Measurements from ENCODE around the gene EDN2. TPM values are rescaled to one million over a fixed set of nuclear protein-coding genes. Genes with fewer than 3 reads are reported as not detected.

The EDN2 gene
- total RNA-seq, 1 donor from 2014 or later, result not detected

- Mint-ChIP-seq H3K36me3 (ENCODE audit: low read depth) (no peaks in the 10 kb centered on the region), H3K4me3 (no peak overlapping the region), H3K27me3 (peaks cover 11% of the 10 kb centered on the region), H3K9me3 (no peaks in the 10 kb centered on the region), H3K27ac (no peak overlapping the region), H3K4me1 (no peaks in the 10 kb centered on the region)
- intact Hi-C loops (cut with micrococcal nuclease), result loop anchor here (5.0 kb wide), 1 partner anchor 152 kb away; no protein-coding TSS in a partner anchor
- DNase-seq, result no peak
These were observed 50.2 kb downstream of the EDN2 start for GRCh38 chr1:41434306-41434705.

GRCh38 chr1:41433501-41433900 lies 51.0 kb downstream of the EDN2 start:
- intact Hi-C loops (cut with micrococcal nuclease), result loop anchor here (5.0 kb wide), 1 partner anchor 151 kb away; no protein-coding TSS in a partner anchor
- Mint-ChIP-seq H3K9me3 (no peaks in the 10 kb centered on the region), H3K36me3 (ENCODE audit: low read depth) (no peaks in the 10 kb centered on the region), H3K27ac (no peak overlapping the region), H3K4me3 (no peak overlapping the region), H3K27me3 (peaks cover 7% of the 10 kb centered on the region), H3K4me1 (no peaks in the 10 kb centered on the region)
- no peak for DNase-seq

- H3K4me1 Mint-ChIP-seq, result no peaks in the 10 kb centered on the region
- intact Hi-C loops (cut with micrococcal nuclease), result loop anchor here (1.0 to 5.0 kb wide), 2 partner anchors 150 to 164 kb away; no protein-coding TSS in a partner anchor
- H3K9me3 Mint-ChIP-seq, result no peaks in the 10 kb centered on the region
- peaks cover 4% of the 10 kb centered on the region for H3K27me3 Mint-ChIP-seq
- H3K27ac Mint-ChIP-seq, result no peak overlapping the region
- H3K4me3 Mint-ChIP-seq, result no peak overlapping the region
- peak; percentile 90 for DNase-seq
- H3K36me3 Mint-ChIP-seq (ENCODE audit: low read depth), result no peaks in the 10 kb centered on the region
These were observed 51.8 kb downstream of the EDN2 start for GRCh38 chr1:41432481-41433280.

- Mint-ChIP-seq H3K27ac (no peak overlapping the region), H3K4me3 (no peak overlapping the region), H3K9me3 (no peaks in the 10 kb centered on the region), H3K36me3 (ENCODE audit: low read depth) (no peaks in the 10 kb centered on the region), H3K27me3 (peaks cover 4% of the 10 kb centered on the region), H3K4me1 (no peaks in the 10 kb centered on the region)
- DNase-seq, result no peak
- intact Hi-C loops (cut with micrococcal nuclease), result loop anchor here (1.0 to 5.0 kb wide), 2 partner anchors 149 to 163 kb away; no protein-coding TSS in a partner anchor
These were observed 52.8 kb downstream of the EDN2 start for GRCh38 chr1:41431490-41432350.

GRCh38 chr1:41430582-41430981 lies 53.9 kb downstream of the EDN2 start:
- no peaks in the 10 kb centered on the region for H3K36me3 Mint-ChIP-seq (ENCODE audit: low read depth)
- H3K27ac Mint-ChIP-seq, result no peak overlapping the region
- DNase-seq, result no peak
- no peaks in the 10 kb centered on the region for H3K9me3 Mint-ChIP-seq
- H3K4me1 Mint-ChIP-seq, result no peaks in the 10 kb centered on the region
- H3K27me3 Mint-ChIP-seq, result peaks cover 4% of the 10 kb centered on the region
- no peak overlapping the region for H3K4me3 Mint-ChIP-seq
- intact Hi-C loops (cut with micrococcal nuclease), result loop anchor here (5.0 kb wide), 1 partner anchor 148 kb away; no protein-coding TSS in a partner anchor

- Mint-ChIP-seq H3K4me3 (no peak overlapping the region), H3K36me3 (ENCODE audit: low read depth) (no peaks in the 10 kb centered on the region), H3K27me3 (peaks cover 3% of the 10 kb centered on the region), H3K4me1 (no peaks in the 10 kb centered on the region), H3K27ac (no peak overlapping the region), H3K9me3 (no peaks in the 10 kb centered on the region)
- intact Hi-C loops (cut with micrococcal nuclease), result loop anchor here (5.0 kb wide), 1 partner anchor 148 kb away; no protein-coding TSS in a partner anchor
- no peak for DNase-seq
These were observed 54.4 kb downstream of the EDN2 start for GRCh38 chr1:41430069-41430468.

GRCh38 chr1:41429641-41430035 lies 54.8 kb downstream of the EDN2 start:
- Mint-ChIP-seq H3K27ac (no peak overlapping the region), H3K4me3 (no peak overlapping the region), H3K4me1 (no peaks in the 10 kb centered on the region), H3K27me3 (peaks cover 1% of the 10 kb centered on the region), H3K36me3 (ENCODE audit: low read depth) (no peaks in the 10 kb centered on the region), H3K9me3 (no peaks in the 10 kb centered on the region)
- no peak for DNase-seq
- intact Hi-C loops (cut with micrococcal nuclease), result loop anchor here (5.0 kb wide), 1 partner anchor 147 kb away; no protein-coding TSS in a partner anchor

Other genes starting within 250 kb of the EDN2 start
- 20.8 and 23.3 TPM in 2 replicates for gene SCMH1, start 242.4 kb downstream of the EDN2 start, total RNA-seq
- gene FOXO6, start 123.2 kb downstream of the EDN2 start, total RNA-seq, result not detected in 2 replicates

Measured in activated CD4-positive, alpha-beta T cell treated with anti-CD3 and anti-CD28 coated beads, Interleukin-2, amount 10 ng/mL, durations not matched to agents 24 days and 14 days (primary cell).